Endothelial cell of umbilical vein (primary cell): ENCODE data around the gene MZB1.
"Not testable (repeated sequence)": the region's sequence is repeated elsewhere in the genome, so short reads cannot be mapped to it uniquely, and the experiment has no call there.

ENCODE experiments used
- EZH2 ChIP-seq: IDR thresholded peaks from 2 replicates; pipeline ENCODE4 v1.6.1; 2012; ENCODE audit warnings: borderline replicate concordance, low read depth, mild to moderate bottlenecking, moderate library complexity, low read length, inconsistent platforms; ENCODE audit not compliant: severe bottlenecking
- FOS ChIP-seq: IDR thresholded peaks from 2 replicates; pipeline ENCODE4 v1.6.1; 2011; ENCODE audit warnings: mild to moderate bottlenecking, low read length, moderate library complexity, borderline replicate concordance; ENCODE audit not compliant: insufficient read depth
- GATA2 ChIP-seq: IDR thresholded peaks from 2 replicates; pipeline ENCODE4 v1.7.0; 2011; ENCODE audit warnings: low read depth, mild to moderate bottlenecking, moderate library complexity, mixed read lengths, low read length; ENCODE audit not compliant: insufficient read length, insufficient read depth
- JUN ChIP-seq: IDR thresholded peaks from 2 replicates; pipeline ENCODE4 v1.6.1; 2011; ENCODE audit warnings: borderline replicate concordance, low read depth; ENCODE audit not compliant: insufficient read length, insufficient read depth
- MYC ChIP-seq: IDR thresholded peaks from one replicate; pipeline ENCODE4 v1.6.1; 2011; ENCODE audit warnings: mild to moderate bottlenecking, low read depth, low read length
- POLR2A ChIP-seq: IDR thresholded peaks from 2 replicates; pipeline ENCODE4 v1.6.1; 2012; ENCODE audit warnings: low read depth, mild to moderate bottlenecking, control low read depth, low read length
- POLR2AphosphoS5 ChIP-seq: IDR thresholded peaks from 2 replicates; pipeline ENCODE4 v1.6.1; 2012; ENCODE audit warnings: low read depth, mild to moderate bottlenecking, control low read depth, low read length, moderate library complexity; ENCODE audit not compliant: insufficient read depth
- TF ChIP-seq, protein P1 (sequence below), 2 donors: IDR thresholded peaks; 1 replicate in 1 of 2; 2 replicates in 1 of 2; pipeline ENCODE4 v1.5.1; 2011; ENCODE audit warnings: low read length in 2 of 2, mild to moderate bottlenecking in 2 of 2, moderate library complexity in 2 of 2, control low read depth in 1 of 2, inconsistent platforms in 1 of 2, low read depth in 1 of 2; ENCODE audit not compliant: insufficient read depth in 1 of 2; ENCODE audit errors: extremely low read depth in 1 of 2
- TF ChIP-seq, protein P2 (sequence below): IDR thresholded peaks from 2 replicates; pipeline ENCODE4 v1.6.1; 2011; ENCODE audit not compliant: insufficient read depth, insufficient read length

DNA sequence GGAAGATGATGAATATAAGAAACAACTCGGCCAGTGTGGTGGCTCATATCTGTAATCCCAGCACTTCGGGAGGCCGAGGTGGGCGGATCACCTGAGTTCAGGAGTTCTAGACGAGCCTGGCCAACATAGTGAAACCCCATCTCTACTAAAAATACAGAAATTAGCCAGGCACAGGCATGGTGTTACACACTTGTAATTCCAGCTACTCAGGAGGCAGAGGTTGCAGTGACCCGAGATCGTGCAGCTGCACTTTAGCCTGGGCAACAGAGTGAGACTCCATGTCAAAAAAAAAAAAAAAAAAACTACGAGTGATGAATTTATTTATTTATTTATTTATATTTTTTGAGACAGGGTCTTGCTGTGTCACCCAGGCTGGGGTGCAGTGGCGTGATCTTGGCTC, 41.9 kb downstream of the MZB1 start:
- TF ChIP-seq, protein P1, sequence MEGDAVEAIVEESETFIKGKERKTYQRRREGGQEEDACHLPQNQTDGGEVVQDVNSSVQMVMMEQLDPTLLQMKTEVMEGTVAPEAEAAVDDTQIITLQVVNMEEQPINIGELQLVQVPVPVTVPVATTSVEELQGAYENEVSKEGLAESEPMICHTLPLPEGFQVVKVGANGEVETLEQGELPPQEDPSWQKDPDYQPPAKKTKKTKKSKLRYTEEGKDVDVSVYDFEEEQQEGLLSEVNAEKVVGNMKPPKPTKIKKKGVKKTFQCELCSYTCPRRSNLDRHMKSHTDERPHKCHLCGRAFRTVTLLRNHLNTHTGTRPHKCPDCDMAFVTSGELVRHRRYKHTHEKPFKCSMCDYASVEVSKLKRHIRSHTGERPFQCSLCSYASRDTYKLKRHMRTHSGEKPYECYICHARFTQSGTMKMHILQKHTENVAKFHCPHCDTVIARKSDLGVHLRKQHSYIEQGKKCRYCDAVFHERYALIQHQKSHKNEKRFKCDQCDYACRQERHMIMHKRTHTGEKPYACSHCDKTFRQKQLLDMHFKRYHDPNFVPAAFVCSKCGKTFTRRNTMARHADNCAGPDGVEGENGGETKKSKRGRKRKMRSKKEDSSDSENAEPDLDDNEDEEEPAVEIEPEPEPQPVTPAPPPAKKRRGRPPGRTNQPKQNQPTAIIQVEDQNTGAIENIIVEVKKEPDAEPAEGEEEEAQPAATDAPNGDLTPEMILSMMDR (IDR thresholded peaks at IDR 0.05; ENCODE audit: extremely low read depth in 1 of 2, insufficient read depth in 1 of 2, low read depth in 1 of 2, low read length in 2 of 2) = not testable (repeated sequence)
- TF ChIP-seq POLR2A, JUN, EZH2, POLR2AphosphoS5, MYC, GATA2, FOS: not testable (repeated sequence)
- TF ChIP-seq, protein P2, sequence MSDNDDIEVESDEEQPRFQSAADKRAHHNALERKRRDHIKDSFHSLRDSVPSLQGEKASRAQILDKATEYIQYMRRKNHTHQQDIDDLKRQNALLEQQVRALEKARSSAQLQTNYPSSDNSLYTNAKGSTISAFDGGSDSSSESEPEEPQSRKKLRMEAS = not testable (repeated sequence)
